IMR-90 (cell line): ENCODE data around the gene NRIP2. TPM values are rescaled to one million over a fixed set of nuclear protein-coding genes. Genes with fewer than 3 reads are reported as not detected.

Experiments
- ATAC-seq: fragments of 200-7000 bp; cut with Tn5 transposase; 2 replicates; pipeline ENCODE4 v1.9.1; 2020; ENCODE audit warnings: low read depth, mild to moderate bottlenecking, moderate library complexity
- BruUV-seq: library from RNA; stranded (reverse); fragments of 400-500 nt; replicated peaks from 2 replicates; lab custom pipeline; 2021; lab: Mats Ljungman, UMichigan
- CTCF ChIA-PET: fragments of 300-600 bp; formaldehyde crosslinking; extraction: SDS; loops from one replicate; lab custom pipeline; 2021; ENCODE audit warnings: antibody characterized with exemption; lab: Yijun Ruan, JAX
- POLR2A ChIA-PET: fragments of 300-600 bp; sonication (Branson Sonifier 250); formaldehyde crosslinking; loops from one replicate; lab custom pipeline; 2022; ENCODE audit warnings: antibody characterized with exemption; ENCODE audit not compliant: unreplicated experiment; lab: Charles Lee
- DNase-seq: peaks from one replicate; pipeline ENCODE4 v3.0.0; 2013
- H2AFZ ChIP-seq: replicated peaks from 2 replicates; pipeline ENCODE3; 2013; ENCODE audit warnings: low read length, mild to moderate bottlenecking; ENCODE audit not compliant: poor library complexity
- H2AK5ac ChIP-seq: 2 replicates; pipeline ENCODE4 v1.6.1; 2013; ENCODE audit warnings: low read depth, low read length, inconsistent platforms
- H2AK9ac ChIP-seq: replicated peaks from 2 replicates; pipeline ENCODE3; 2013; ENCODE audit warnings: mild to moderate bottlenecking, low read depth, low read length, moderate library complexity; ENCODE audit not compliant: poor library complexity
- H2BK120ac ChIP-seq: 2 replicates; pipeline ENCODE4 v1.6.1; 2013; ENCODE audit warnings: low read depth, low read length, inconsistent platforms
- H2BK15ac ChIP-seq: 3 replicates; pipeline ENCODE4 v1.6.1; 2013; ENCODE audit warnings: low read depth, low read length, inconsistent platforms
- H2BK20ac ChIP-seq: 2 replicates; pipeline ENCODE4 v1.6.1; 2013; ENCODE audit warnings: low read depth, mild to moderate bottlenecking, inconsistent platforms, low read length, moderate library complexity
- H2BK5ac ChIP-seq: 2 replicates; pipeline ENCODE4 v1.6.1; 2013; ENCODE audit warnings: mild to moderate bottlenecking, low read depth, low read length, inconsistent platforms; ENCODE audit not compliant: poor library complexity, severe bottlenecking
- H3K14ac ChIP-seq: replicated peaks from 2 replicates; pipeline ENCODE4 v1.6.1; 2013; ENCODE audit warnings: low read depth, low read length, inconsistent platforms
- H3K18ac ChIP-seq: 2 replicates; pipeline ENCODE4 v1.6.1; 2013; ENCODE audit warnings: low read depth, low read length, control low read depth
- H3K23ac ChIP-seq: 2 replicates; pipeline ENCODE4 v1.6.1; 2013; ENCODE audit warnings: low read depth, low read length, inconsistent platforms
- H3K27ac ChIP-seq: 2 replicates; pipeline ENCODE4 v1.5.1; 2013; ENCODE audit warnings: mild to moderate bottlenecking, control low read depth, low read length; ENCODE audit not compliant: insufficient read depth
- H3K27me3 ChIP-seq: 2 replicates; pipeline ENCODE4 v1.6.1; 2013; ENCODE audit warnings: low read length; ENCODE audit not compliant: control insufficient read depth, insufficient read depth
- H3K36me3 ChIP-seq: 2 replicates; pipeline ENCODE4 v1.6.1; 2013; ENCODE audit warnings: low read length, mixed read lengths; ENCODE audit not compliant: control insufficient read depth, insufficient read depth
- H3K4ac ChIP-seq: 2 replicates; pipeline ENCODE4 v1.6.1; 2013; ENCODE audit warnings: low read depth, low read length, inconsistent platforms
- H3K4me1 ChIP-seq: 2 replicates; pipeline ENCODE4 v1.6.1; 2013; ENCODE audit warnings: low read length, mixed read lengths; ENCODE audit not compliant: control insufficient read depth, insufficient read depth
- H3K4me2 ChIP-seq: 2 replicates; pipeline ENCODE4 v1.6.1; 2013; ENCODE audit warnings: low read depth, mild to moderate bottlenecking, control low read depth, low read length, moderate library complexity
- H3K4me3 ChIP-seq: 2 replicates; pipeline ENCODE4 v1.5.1; 2013; ENCODE audit warnings: low read depth, mild to moderate bottlenecking, control low read depth, low read length, moderate library complexity; ENCODE audit not compliant: insufficient read depth
- H3K56ac ChIP-seq: 2 replicates; pipeline ENCODE4 v1.6.1; 2013; ENCODE audit warnings: low read length, inconsistent platforms; ENCODE audit not compliant: insufficient read depth; ENCODE audit errors: extremely low read depth
- H3K79me1 ChIP-seq, 2 experiments: 2 replicates each; pipeline ENCODE4 v1.6.1; 2013; ENCODE audit warnings: low read length in 2 of 2, inconsistent platforms in 1 of 2, low read depth in 1 of 2
- H3K9ac ChIP-seq: 2 replicates; pipeline ENCODE4 v1.6.1; 2013; ENCODE audit warnings: low read depth, low read length, control low read depth
- H3K9me1 ChIP-seq: 2 replicates; pipeline ENCODE4 v1.6.1; 2013; ENCODE audit warnings: low read length, inconsistent platforms; ENCODE audit not compliant: insufficient read depth
- H3K9me3 ChIP-seq: 2 replicates; pipeline ENCODE4 v1.6.1; 2013; ENCODE audit warnings: low read length; ENCODE audit not compliant: control insufficient read depth, insufficient read depth
- H4K20me1 ChIP-seq: 2 replicates; pipeline ENCODE4 v1.6.1; 2013; ENCODE audit warnings: low read length, inconsistent platforms; ENCODE audit not compliant: insufficient read depth
- H4K5ac ChIP-seq: 2 replicates; pipeline ENCODE4 v1.6.1; 2013; ENCODE audit warnings: mild to moderate bottlenecking, low read depth, low read length, control low read depth
- H4K8ac ChIP-seq, 2 experiments: 2 replicates each; pipeline ENCODE4 v1.6.1; 2013; ENCODE audit warnings: low read depth in 2 of 2, low read length in 2 of 2, control low read depth in 1 of 2, inconsistent platforms in 1 of 2
- H4K91ac ChIP-seq: 2 replicates; pipeline ENCODE4 v1.6.1; 2013; ENCODE audit warnings: low read depth, low read length, inconsistent platforms; ENCODE audit not compliant: insufficient read depth
- BHLHE40 ChIP-seq: fragments of 150-350 bp; IDR thresholded peaks from 2 replicates; pipeline ENCODE4 v1.6.1; 2016; ENCODE audit warnings: mild to moderate bottlenecking, low read depth, low read length
- FOS ChIP-seq: fragments of 150-350 bp; IDR thresholded peaks from 2 replicates; pipeline ENCODE4 v1.6.1; 2016; ENCODE audit warnings: low read depth, low read length
- MAFK ChIP-seq: IDR thresholded peaks from 2 replicates; pipeline ENCODE4 v1.6.1; 2012; ENCODE audit warnings: low read depth, low read length, improper control_type of control experiment
- NFE2L2 ChIP-seq: fragments of 150-350 bp; IDR thresholded peaks from 2 replicates; pipeline ENCODE4 v1.6.1; 2016; ENCODE audit warnings: low read depth, mild to moderate bottlenecking, low read length
- SMC3 ChIP-seq: fragments of 150-350 bp; IDR thresholded peaks from 2 replicates; pipeline ENCODE4 v1.6.1; 2016; ENCODE audit warnings: low read depth, mild to moderate bottlenecking, antibody characterized with exemption, low read length, moderate library complexity
- WGBS, 2 experiments: methylation state at CpG; one replicate each; pipeline versions ENCODE4 v1.1.5 to v1.1.7; 2013; ENCODE audit warnings: missing lambda C conversion rate in 2 of 2; ENCODE audit not compliant: insufficient read length in 1 of 2; ENCODE audit errors: extremely low coverage in 2 of 2; 5-methylcytosine and 5-hydroxymethylcytosine counted together
- dilution Hi-C: fragments of 300-500 bp; cut with HindIII; formaldehyde crosslinking; loops from one replicate; pipeline ENCODE4 v1.14.3; 2018; ENCODE audit warnings: low sequenced_read_pairs; ENCODE audit not compliant: unreplicated experiment
- in situ Hi-C: fragments of 300-500 bp; cut with MboI; formaldehyde crosslinking; loops from 3 replicates; pipeline ENCODE4 v1.14.3; 2019; ENCODE audit warnings: low sequenced_read_pairs, inconsistent platforms, mixed read lengths
- intact Hi-C: fragments of 100-400 bp; cut with micrococcal nuclease; formaldehyde crosslinking; loops from 2 replicates; pipeline ENCODE4 v1.10.0; 2022
- polyA plus RNA-seq, 3 experiments: library from polyadenylated mRNA; depleted of rRNA; stranded (reverse); fragments of >200 nt; gene quantifications; 2 replicates each; pipeline ENCODE4 v1.2.3, GENCODE V29; 2012; ENCODE audit warnings: low replicate concordance in 1 of 3
- total RNA-seq: library from RNA; depleted of rRNA; stranded (reverse); fragments of >200 nt; gene quantifications from 2 replicates; pipeline ENCODE4 v1.2.3, GENCODE V29; 2012
- TF ChIP-seq, protein P1 (sequence below): fragments of 150-350 bp; IDR thresholded peaks from 2 replicates; pipeline ENCODE4 v1.6.1; 2016; ENCODE audit warnings: low read depth, mild to moderate bottlenecking, low read length, moderate library complexity, borderline replicate concordance

Gene NRIP2
- total and polyA plus RNA-seq, 2 of the 4 experiments (the other 2 are of a cell fraction), result 0.18 to 0.27 TPM

DNA sequence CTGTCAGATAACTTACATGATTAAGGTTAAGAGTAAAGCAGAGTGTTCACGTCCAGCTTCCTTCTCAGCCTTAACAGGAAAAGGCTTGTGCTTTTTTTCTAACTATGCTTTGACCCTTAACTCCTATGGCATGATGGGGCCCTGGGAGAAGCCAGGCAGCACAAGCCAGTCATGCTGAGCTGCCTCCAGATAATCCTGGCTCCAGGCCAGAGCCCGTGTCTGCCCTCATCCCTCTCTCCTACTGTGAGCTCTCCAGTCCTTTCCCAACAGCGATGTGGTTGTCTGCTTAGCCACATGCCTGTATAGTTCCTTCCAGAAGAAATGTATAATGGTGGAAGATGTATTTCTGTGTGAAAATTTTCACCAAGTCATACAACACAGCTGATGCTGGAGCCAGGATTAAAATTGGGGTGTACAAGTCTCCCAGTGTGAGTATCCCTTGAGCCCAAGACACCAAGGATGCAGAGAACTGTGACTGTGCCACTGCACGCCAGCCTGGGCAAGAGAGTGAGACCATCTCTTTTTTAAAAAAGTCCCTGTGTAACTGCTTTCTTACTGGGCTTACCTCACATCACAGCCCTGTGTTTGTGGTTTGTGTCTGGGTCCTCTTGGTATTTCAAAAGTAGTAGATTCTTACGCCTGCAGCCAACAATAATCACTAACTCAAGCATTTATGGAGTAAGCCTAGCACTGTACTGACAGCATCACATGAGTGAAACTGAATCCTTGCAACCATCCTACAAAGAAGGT lies 30.3 kb downstream of the NRIP2 start:
- dilution Hi-C loops (no loop called here), intact Hi-C loops (no loop called here), in situ Hi-C loops (no loop called here)
- peak overlapping the region; percentile 11; the same call in 1 of the 2 replicates for H2BK120ac ChIP-seq
- peaks cover 0 to 16% of the 10 kb centered on the region in 2 experiments; a peak in 1 of 4 replicates for H3K79me1 ChIP-seq
- peaks cover 14% of the 10 kb centered on the region; the same call in 1 of the 2 replicates for H4K20me1 ChIP-seq
- H3K4me2 ChIP-seq, result peak overlapping the region; percentile 45; the same call in 1 of the 2 replicates
- no peak overlapping the region; the same call in 1 of the 2 replicates for H3K9ac ChIP-seq
- no peaks in the 10 kb centered on the region for H3K27me3 ChIP-seq
- H3K56ac ChIP-seq, result no peak overlapping the region
- TF ChIP-seq SMC3, result no peak
- TF ChIP-seq, protein P1, sequence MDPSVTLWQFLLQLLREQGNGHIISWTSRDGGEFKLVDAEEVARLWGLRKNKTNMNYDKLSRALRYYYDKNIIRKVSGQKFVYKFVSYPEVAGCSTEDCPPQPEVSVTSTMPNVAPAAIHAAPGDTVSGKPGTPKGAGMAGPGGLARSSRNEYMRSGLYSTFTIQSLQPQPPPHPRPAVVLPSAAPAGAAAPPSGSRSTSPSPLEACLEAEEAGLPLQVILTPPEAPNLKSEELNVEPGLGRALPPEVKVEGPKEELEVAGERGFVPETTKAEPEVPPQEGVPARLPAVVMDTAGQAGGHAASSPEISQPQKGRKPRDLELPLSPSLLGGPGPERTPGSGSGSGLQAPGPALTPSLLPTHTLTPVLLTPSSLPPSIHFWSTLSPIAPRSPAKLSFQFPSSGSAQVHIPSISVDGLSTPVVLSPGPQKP, result no peak
- TF ChIP-seq NFE2L2, result peak; percentile 38; the same call in 1 of the 2 replicates
- no peak for TF ChIP-seq FOS
- TF ChIP-seq MAFK, result no peak
- TF ChIP-seq BHLHE40, result 0 out of 2 replicates have a peak, but pooled peaks have one; percentile 17
- H3K9me3 ChIP-seq, result no peaks in the 10 kb centered on the region
- H3K4me3 ChIP-seq, result no peak overlapping the region
- peak overlapping the region; percentile 47 for H2BK5ac ChIP-seq
- peak overlapping the region; percentile 36; the same call in 1 of the 2 replicates for H3K27ac ChIP-seq
- H3K4ac ChIP-seq, result peak overlapping the region; percentile 40; the same call in 1 of the 2 replicates
- H4K8ac ChIP-seq, result peak overlapping the region in 1 of 2 experiments; percentile 51; a peak in 1 of 4 replicates
- ATAC-seq (peak; percentile 92), DNase-seq (peak; percentile 82)
- H2BK15ac ChIP-seq, result no peak overlapping the region; the same call in 2 of the 3 replicates
- no peak overlapping the region for H2BK20ac ChIP-seq
- peaks cover 13% of the 10 kb centered on the region for H3K4me1 ChIP-seq
- CTCF ChIA-PET, result interaction anchor here (1.1 kb wide), 1 partner anchor 65 kb away, joined by 3 read pairs; no protein-coding TSS in a partner anchor
- H2AFZ ChIP-seq, result no peak overlapping the region
- peaks cover 24% of the 10 kb centered on the region for H3K36me3 ChIP-seq
- no peak overlapping the region for H4K91ac ChIP-seq
- no peak overlapping the region for H4K5ac ChIP-seq
- H2AK9ac ChIP-seq, result peak overlapping the region; percentile 74
- H3K14ac ChIP-seq, result no peak overlapping the region
- POLR2A ChIA-PET, result interaction anchor here (0.8 kb wide), 1 partner anchor 230 kb away, joined by 3 read pairs; no protein-coding TSS in a partner anchor
- H2AK5ac ChIP-seq, result no peak overlapping the region; the same call in 1 of the 2 replicates
- no TSS peak for BruUV-seq
- 0 out of 2 replicates have a peak, but pooled peaks cover 13% of the 10 kb centered on the region for H3K9me1 ChIP-seq
- WGBS, 2 experiments, result no CpG with 5 or more reads among the region's 5 CpGs
- H3K23ac ChIP-seq, result peak overlapping the region; percentile 26; the same call in 1 of the 2 replicates
- H3K18ac ChIP-seq, result no peak overlapping the region
